GM12891 (cell line): Measurements from ENCODE around the gene KDM4C.

ENCODE experiments used
- POLR2A ChIP-seq: IDR thresholded peaks from 2 replicates; pipeline ENCODE4 v1.6.1; 2011; ENCODE audit warnings: low read depth, low read length, control low read depth
- POLR2AphosphoS5 ChIP-seq: IDR thresholded peaks from 2 replicates; pipeline ENCODE4 v1.6.1; 2011; ENCODE audit warnings: low read depth, low read length, control low read depth
- SPI1 ChIP-seq: IDR thresholded peaks from 2 replicates; pipeline ENCODE4 v1.6.1; 2011; ENCODE audit warnings: low read depth, low read length, control low read depth
- TAF1 ChIP-seq: IDR thresholded peaks from 2 replicates; pipeline ENCODE4 v1.6.1; 2011; ENCODE audit warnings: low read depth, low read length, control low read depth

DNA sequence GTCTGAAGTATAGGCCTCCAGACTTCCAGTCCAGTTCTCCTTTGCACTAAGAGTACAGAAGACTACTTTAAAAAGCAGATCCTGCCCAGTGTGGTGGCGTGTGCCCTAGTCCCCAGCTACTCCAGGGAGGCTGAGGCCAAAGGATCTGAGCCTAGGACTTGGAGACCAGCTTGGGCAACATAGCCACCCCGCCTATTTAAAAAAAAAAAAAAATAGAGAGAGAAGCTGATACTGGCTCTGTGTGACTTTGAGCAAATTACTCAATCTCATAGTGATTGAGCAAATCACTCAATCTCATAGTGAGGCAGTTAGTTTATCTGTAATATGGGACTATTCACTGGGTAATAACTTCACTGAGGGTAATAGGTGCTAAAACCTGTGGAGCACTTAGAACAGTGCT, 43.6 kb upstream of the KDM4C start:
- no peak for TF ChIP-seq POLR2AphosphoS5
- TF ChIP-seq POLR2A: no peak
- no peak for TF ChIP-seq TAF1
- no peak for TF ChIP-seq SPI1
